HG03571 (cell line): ENCODE data around the gene PDK4.
"Not testable (repeated sequence)": the region's sequence is repeated elsewhere in the genome, so short reads cannot be mapped to it uniquely, and the experiment has no call there.

Experiments used
- ATAC-seq: cut with Tn5 transposase; IDR thresholded peaks from one replicate; pipeline ENCODE4 v1.9.1; 2021; ENCODE audit not compliant: unreplicated experiment

PDK4 gene

GRCh38 chr7:95578299-95578855 is 17.9 kb downstream of the PDK4 start:
- no peak for ATAC-seq

- no peak for ATAC-seq
Observed at GRCh38 chr7:95577137-95577536, 19.2 kb downstream of the PDK4 start.

- no peak for ATAC-seq
Observed at GRCh38 chr7:95569720-95570119, 26.6 kb downstream of the PDK4 start.

GRCh38 chr7:95560674-95561073 is 35.6 kb downstream of the PDK4 start:
- ATAC-seq: no peak

GRCh38 chr7:95558864-95559263 is 37.5 kb downstream of the PDK4 start:
- ATAC-seq: no peak

- no peak for ATAC-seq
Observed at GRCh38 chr7:95556777-95557176, 39.5 kb downstream of the PDK4 start.

- ATAC-seq: no peak
Observed at GRCh38 chr7:95553939-95554338, 42.4 kb downstream of the PDK4 start.

GRCh38 chr7:95552010-95552926 is 44.0 kb downstream of the PDK4 start:
- ATAC-seq: not testable (repeated sequence)

- no peak for ATAC-seq
Observed at GRCh38 chr7:95550546-95550945, 45.8 kb downstream of the PDK4 start.

GRCh38 chr7:95549818-95550529 is 46.3 kb downstream of the PDK4 start:
- ATAC-seq: no peak

GRCh38 chr7:95547361-95548348 is 48.7 kb downstream of the PDK4 start:
- ATAC-seq: no peak

GRCh38 chr7:95546647-95547046 is 49.7 kb downstream of the PDK4 start:
- ATAC-seq: no peak

GRCh38 chr7:95545673-95546072 is 50.6 kb downstream of the PDK4 start:
- ATAC-seq: no peak

GRCh38 chr7:95545007-95545615 is 51.2 kb downstream of the PDK4 start:
- no peak for ATAC-seq

GRCh38 chr7:95544171-95544570 is 52.1 kb downstream of the PDK4 start:
- ATAC-seq: no peak

GRCh38 chr7:95543312-95543711 is 53.0 kb downstream of the PDK4 start:
- no peak for ATAC-seq

- no peak for ATAC-seq
Observed at GRCh38 chr7:95540366-95540765, 56.0 kb downstream of the PDK4 start.

- ATAC-seq: no peak
Observed at GRCh38 chr7:95539426-95539825, 56.9 kb downstream of the PDK4 start.

- ATAC-seq: no peak
Observed at GRCh38 chr7:95537468-95537867, 58.8 kb downstream of the PDK4 start.

GRCh38 chr7:95536656-95537311 is 59.5 kb downstream of the PDK4 start:
- ATAC-seq: no peak
